Camera-type eye (tissue), 1 donor: Measurements from ENCODE around the gene MAGED1. TPM values are rescaled to one million over a fixed set of nuclear protein-coding genes. Genes with fewer than 3 reads are reported as not detected.

Source experiments
- total RNA-seq: library from RNA; depleted of rRNA; stranded (reverse); fragments of >200 nt; gene quantifications from one replicate; pipeline ENCODE4 v1.2.3, GENCODE V29; 2014

Gene MAGED1, protein sequence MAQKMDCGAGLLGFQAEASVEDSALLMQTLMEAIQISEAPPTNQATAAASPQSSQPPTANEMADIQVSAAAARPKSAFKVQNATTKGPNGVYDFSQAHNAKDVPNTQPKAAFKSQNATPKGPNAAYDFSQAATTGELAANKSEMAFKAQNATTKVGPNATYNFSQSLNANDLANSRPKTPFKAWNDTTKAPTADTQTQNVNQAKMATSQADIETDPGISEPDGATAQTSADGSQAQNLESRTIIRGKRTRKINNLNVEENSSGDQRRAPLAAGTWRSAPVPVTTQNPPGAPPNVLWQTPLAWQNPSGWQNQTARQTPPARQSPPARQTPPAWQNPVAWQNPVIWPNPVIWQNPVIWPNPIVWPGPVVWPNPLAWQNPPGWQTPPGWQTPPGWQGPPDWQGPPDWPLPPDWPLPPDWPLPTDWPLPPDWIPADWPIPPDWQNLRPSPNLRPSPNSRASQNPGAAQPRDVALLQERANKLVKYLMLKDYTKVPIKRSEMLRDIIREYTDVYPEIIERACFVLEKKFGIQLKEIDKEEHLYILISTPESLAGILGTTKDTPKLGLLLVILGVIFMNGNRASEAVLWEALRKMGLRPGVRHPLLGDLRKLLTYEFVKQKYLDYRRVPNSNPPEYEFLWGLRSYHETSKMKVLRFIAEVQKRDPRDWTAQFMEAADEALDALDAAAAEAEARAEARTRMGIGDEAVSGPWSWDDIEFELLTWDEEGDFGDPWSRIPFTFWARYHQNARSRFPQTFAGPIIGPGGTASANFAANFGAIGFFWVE
- 135 TPM for total RNA-seq

DNA sequence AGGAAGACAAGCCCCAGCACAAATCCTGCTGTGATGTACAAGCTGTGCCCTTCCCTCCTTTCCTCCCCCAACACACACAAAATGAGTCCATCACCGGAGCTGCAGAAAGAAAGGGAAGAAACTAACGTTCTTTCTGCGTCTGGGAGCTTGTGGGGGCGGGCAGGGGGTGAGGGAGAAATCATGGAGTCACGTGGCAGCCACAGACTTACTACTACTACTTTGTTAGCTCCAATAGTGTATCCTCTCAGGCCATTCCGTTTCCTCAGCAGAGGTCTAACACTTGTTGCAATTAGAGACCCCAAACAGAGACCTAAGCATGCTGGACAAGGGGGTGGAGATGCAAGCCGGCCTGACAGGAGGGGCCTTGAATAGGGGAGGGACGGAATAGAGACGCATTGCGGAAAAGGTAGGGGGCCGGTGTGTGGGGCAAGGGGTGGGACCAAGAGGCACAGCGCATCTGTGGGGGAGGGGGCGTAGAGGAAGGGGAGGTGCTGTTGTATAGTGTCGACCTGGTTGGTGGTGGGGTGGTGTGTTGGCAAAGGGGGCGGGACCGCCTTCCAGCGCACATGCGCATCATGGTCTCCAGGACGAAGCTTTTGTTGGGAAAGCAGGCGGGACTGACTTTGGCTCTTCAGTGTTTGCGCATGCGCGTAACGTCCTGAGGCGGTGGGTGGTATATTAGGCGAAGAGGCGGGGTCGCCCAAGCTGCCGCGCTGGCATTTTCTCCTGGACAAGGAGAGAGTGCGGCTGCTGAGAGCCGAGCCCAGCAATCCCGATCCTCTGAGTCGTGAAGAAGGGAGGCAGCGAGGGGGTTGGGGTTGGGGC lies at the start of gene MAGED1:
Gene MAGED1, plus strand, starts transcription at position 703 of the 825 bp plus-strand sequence. CDS start 682 bp downstream, outside the sequence.

Other genes starting within 250 kb of the MAGED1 start
- gene CENPVL2, start 210.8 kb upstream of the MAGED1 start, total RNA-seq = 0.71 TPM
- 0.71 TPM for gene CENPVL1, start 183.1 kb upstream of the MAGED1 start, total RNA-seq
- 17.0 TPM for gene GSPT2, start 150.2 kb upstream of the MAGED1 start, total RNA-seq
- 18.4 TPM for gene MAGED4B, start 175.6 kb downstream of the MAGED1 start, total RNA-seq